Myometrial cell (primary cell): ENCODE data around the gene RARS1. TPM values are rescaled to one million over a fixed set of nuclear protein-coding genes. Genes with fewer than 3 reads are reported as not detected.

Source experiments
- total RNA-seq: library from RNA; depleted of rRNA; stranded (reverse); fragments of >200 nt; gene quantifications from 2 replicates; pipeline ENCODE4 v1.2.3, GENCODE V29; 2015

The RARS1 gene
- total RNA-seq, result 149 and 177 TPM in 2 replicates

DNA sequence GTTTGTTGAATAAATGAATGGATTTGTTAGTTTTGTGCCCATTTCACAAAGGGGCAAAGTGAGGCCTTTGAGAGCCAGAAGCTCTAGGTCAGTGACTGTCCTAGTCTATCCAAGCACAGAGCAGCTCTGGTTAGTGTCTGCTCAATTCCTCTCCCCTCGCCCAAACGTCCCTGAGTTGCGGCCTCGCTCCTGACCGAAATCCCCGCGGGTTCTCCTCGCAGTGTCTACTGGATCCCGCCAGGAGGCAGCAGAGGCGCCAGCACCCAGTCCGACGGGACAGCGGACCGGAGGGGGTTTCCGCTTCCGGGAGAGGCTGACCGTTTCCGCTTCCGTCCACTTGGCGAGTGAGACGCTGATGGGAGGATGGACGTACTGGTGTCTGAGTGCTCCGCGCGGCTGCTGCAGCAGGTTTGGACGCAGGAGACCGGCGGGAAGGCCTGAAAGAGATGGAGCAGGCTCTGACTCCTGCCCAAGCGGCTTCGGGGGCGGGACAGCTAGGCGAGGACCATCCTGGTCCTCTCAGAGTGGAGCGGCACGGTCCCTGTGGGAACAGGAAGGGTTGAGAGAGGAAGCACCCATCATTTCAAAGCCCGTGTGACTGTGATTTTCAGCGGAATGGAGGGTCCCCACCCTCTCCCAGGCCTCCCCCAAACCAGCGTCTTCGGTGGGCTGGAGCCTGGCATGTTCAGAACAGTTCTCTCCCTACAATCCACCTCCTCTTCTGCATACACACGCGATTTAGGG is at the start of gene RARS1:
TSS of gene RARS1 (plus strand) at position 336 of the 744 bp plus-strand sequence. CDS start at position 364, 28 bp downstream.

GRCh38 chr5:168528521-168529373 is 42.5 kb downstream of the RARS1 start, which contains the start of gene FBLL1:
TSS of gene FBLL1 (plus strand) at chr5:168529305. CDS start at chr5:168529505, 200 bp downstream.

Other genes starting within 250 kb of the RARS1 start
- not detected in 2 replicates for gene WWC1, start 194.8 kb upstream of the RARS1 start, total RNA-seq
- gene FBLL1, start 42.8 kb downstream of the RARS1 start, total RNA-seq, result 0.29 TPM in 1 of 2 replicates, not detected in the other
- gene PANK3, start 92.9 kb downstream of the RARS1 start, total RNA-seq, result 18.5 and 25.2 TPM in 2 replicates